HG02571 (cell line): ENCODE data around the gene HUNK.

Experiments
- ATAC-seq: cut with Tn5 transposase; IDR thresholded peaks from one replicate; pipeline ENCODE4 v1.9.1; 2021; ENCODE audit warnings: mild to moderate bottlenecking, moderate library complexity; ENCODE audit not compliant: unreplicated experiment

The HUNK gene

GRCh38 chr21:32044205-32045180, 171.7 kb downstream of the HUNK start:
- no peak for ATAC-seq

- no peak for ATAC-seq
Observed at GRCh38 chr21:32046191-32046590, 173.4 kb downstream of the HUNK start.

GRCh38 chr21:32048353-32048752, 175.5 kb downstream of the HUNK start:
- no peak for ATAC-seq
